PC-3 (cell line): Measurements from ENCODE around the gene IFNW1.

Source experiments
- EZH2 ChIP-seq: fragments of 300-600 bp; sonication (generic); IDR thresholded peaks from one replicate; pipeline ENCODE4 v1.6.1; 2017; ENCODE audit warnings: antibody characterized with exemption, mild to moderate bottlenecking, low read length; ENCODE audit not compliant: unreplicated experiment
- EZH2phosphoT487 ChIP-seq: fragments of 300-600 bp; sonication (generic); IDR thresholded peaks from 2 replicates; pipeline ENCODE4 v1.6.1; 2018; ENCODE audit warnings: mild to moderate bottlenecking, antibody characterized with exemption, low read length, borderline replicate concordance
- TF ChIP-seq, protein P1 (sequence below): fragments of 300-600 bp; sonication (generic); conservative IDR thresholded peaks from 2 replicates; pipeline ENCODE4 v1.5.1; 2017; ENCODE audit warnings: antibody characterized with exemption, low read depth, mild to moderate bottlenecking, low read length

DNA sequence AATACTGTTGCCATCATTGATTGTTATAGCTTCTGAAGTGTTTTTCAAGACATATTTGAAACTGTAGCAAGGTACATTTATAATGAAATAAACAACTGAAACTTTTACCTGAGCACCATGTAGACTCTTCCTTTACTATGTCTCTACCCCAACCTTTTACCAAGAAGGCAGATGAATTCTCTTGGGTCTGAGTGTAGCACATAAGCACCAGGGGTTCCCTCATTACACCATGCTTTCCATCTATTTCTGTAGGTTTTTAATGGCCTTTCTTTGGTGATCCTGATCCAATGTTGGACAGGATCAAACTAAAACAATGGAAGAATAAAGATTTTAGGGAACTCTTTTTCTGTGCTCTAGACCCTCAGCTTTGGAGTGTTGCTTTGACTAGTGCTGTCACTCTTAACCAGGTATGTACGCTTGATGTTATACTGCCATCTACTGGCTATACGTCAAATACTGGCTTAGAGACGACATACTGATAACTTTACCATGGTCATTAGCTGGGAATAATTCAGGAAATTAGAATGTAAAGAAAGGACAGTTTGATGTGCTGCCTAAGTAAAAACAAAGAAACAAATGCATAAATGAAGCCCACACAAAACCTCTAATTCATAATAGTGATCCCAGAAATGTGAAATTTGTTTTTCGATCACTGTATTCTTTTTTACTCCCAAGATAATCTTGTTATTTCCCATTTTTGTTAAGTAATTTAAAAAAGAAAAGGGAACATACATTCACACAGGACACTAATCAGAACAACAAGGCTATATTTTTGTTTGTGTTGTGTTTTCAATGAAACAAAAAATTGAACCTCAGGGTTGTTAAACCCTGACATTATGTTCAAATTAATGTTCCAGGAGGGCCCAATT, 30.7 kb downstream of the IFNW1 start:
- TF ChIP-seq, protein P1, sequence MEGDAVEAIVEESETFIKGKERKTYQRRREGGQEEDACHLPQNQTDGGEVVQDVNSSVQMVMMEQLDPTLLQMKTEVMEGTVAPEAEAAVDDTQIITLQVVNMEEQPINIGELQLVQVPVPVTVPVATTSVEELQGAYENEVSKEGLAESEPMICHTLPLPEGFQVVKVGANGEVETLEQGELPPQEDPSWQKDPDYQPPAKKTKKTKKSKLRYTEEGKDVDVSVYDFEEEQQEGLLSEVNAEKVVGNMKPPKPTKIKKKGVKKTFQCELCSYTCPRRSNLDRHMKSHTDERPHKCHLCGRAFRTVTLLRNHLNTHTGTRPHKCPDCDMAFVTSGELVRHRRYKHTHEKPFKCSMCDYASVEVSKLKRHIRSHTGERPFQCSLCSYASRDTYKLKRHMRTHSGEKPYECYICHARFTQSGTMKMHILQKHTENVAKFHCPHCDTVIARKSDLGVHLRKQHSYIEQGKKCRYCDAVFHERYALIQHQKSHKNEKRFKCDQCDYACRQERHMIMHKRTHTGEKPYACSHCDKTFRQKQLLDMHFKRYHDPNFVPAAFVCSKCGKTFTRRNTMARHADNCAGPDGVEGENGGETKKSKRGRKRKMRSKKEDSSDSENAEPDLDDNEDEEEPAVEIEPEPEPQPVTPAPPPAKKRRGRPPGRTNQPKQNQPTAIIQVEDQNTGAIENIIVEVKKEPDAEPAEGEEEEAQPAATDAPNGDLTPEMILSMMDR: peak; percentile 78
- TF ChIP-seq EZH2 (no peak), EZH2phosphoT487 (no peak)
